ENCODE measurements around the gene KLC1.

DNA sequence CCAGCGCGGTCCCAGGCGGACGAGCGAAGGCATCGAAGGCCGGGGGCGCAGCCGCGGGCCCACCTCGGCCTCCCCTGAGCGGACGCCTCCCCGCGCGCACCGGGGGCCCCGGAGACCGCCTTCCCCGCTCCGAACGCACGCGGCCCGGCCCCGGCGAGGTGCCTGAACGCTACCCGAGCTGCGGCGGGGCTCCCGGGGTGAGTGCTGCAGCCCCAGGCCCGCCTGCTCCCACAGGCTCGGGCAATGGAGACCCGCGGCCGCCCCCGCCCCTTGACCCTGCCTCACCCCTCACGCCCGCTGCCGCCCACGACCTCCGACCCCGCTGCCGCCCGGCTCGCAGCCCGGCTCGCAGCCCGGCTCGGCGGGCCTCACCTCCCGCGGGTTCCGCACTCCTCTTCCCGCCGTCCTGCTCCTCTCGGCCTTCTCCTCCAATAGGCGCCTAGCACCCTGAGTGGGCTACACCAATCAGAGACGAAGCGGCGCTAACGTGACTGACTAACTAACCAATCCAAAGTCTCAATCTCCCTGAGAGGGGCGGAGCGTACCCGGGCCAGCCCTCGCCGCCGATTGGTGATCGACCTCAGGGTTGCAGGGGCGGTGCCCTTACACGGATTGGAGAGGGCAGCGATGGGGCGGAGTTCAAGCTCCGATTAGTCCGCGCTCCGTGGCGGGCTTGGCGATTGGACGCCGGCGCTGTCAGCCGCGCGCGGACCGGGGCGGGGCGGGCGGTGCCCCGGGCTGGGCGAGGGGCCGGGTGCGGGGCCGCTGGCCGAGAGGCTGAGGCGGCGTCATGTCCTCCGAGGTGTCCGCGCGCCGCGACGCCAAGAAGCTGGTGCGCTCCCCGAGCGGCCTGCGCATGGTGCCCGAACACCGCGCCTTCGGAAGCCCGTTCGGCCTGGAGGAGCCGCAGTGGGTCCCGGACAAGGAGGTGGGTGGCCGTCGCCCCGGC is 86.3 kb downstream of the KLC1 start, which contains the start of the genes XRCC3 and ZFYVE21:
- no peak for TF ChIP-seq RAD21 (conservative IDR thresholded peaks at IDR 0.05 in 1 of 2, IDR thresholded peaks at IDR 0.05 in 1 of 2)
- TF ChIP-seq JUNB (IDR thresholded peaks at IDR 0.05): no peak

All from A549 (cell line).